ENCODE data around the gene ZNF823.

ZNF823 gene

GRCh38 chr19:11736696-11737095 is 2.0 kb downstream of the ZNF823 start:
- no peak for DNase-seq

GRCh38 chr19:11735375-11735774 is 3.4 kb downstream of the ZNF823 start:
- DNase-seq, result no peak

GRCh38 chr19:11729586-11729985 is 9.2 kb downstream of the ZNF823 start:
- DNase-seq, result no peak

GRCh38 chr19:11722414-11722813 is 16.3 kb downstream of the ZNF823 start:
- no peak for DNase-seq

- DNase-seq, result no peak
Observed at GRCh38 chr19:11721681-11722080, 17.1 kb downstream of the ZNF823 start.

GRCh38 chr19:11710313-11710712 is 28.4 kb downstream of the ZNF823 start:
- no peak for DNase-seq

GRCh38 chr19:11708457-11708856 is 30.3 kb downstream of the ZNF823 start:
- DNase-seq, result no peak

- DNase-seq, result no peak
Observed at GRCh38 chr19:11705474-11705873, 33.3 kb downstream of the ZNF823 start.

GRCh38 chr19:11704626-11705025 is 34.1 kb downstream of the ZNF823 start:
- DNase-seq, result no peak

GRCh38 chr19:11699931-11700794 is 38.6 kb downstream of the ZNF823 start:
- peak; percentile 19 for DNase-seq

- DNase-seq, result no peak
Observed at GRCh38 chr19:11698231-11698630, 40.5 kb downstream of the ZNF823 start.

GRCh38 chr19:11697284-11697855 is 41.4 kb downstream of the ZNF823 start:
- DNase-seq, result no peak

GRCh38 chr19:11694533-11695439 is 44.0 kb downstream of the ZNF823 start:
- DNase-seq, result peak; percentile 78

- DNase-seq, result peak; percentile 3
Observed at GRCh38 chr19:11693505-11694499, 44.9 kb downstream of the ZNF823 start.

- DNase-seq, result no peak
Observed at GRCh38 chr19:11692127-11692790, 46.5 kb downstream of the ZNF823 start.

- no peak for DNase-seq
Observed at GRCh38 chr19:11685676-11686650, 52.8 kb downstream of the ZNF823 start.

- no peak for DNase-seq
Observed at GRCh38 chr19:11684987-11685675, 53.6 kb downstream of the ZNF823 start.

- no peak for DNase-seq
Observed at GRCh38 chr19:11680689-11681302, 58.0 kb downstream of the ZNF823 start.

- DNase-seq, result no peak
Observed at GRCh38 chr19:11678504-11678903, 60.2 kb downstream of the ZNF823 start.

All from NCI-H2029 (cell line).